PC-3 (cell line): ENCODE data around the gene NKX2-3.

Source experiments
- CTCF ChIP-seq: fragments of 300-600 bp; sonication (generic); conservative IDR thresholded peaks from 2 replicates; pipeline ENCODE4 v1.5.1; 2017; ENCODE audit warnings: antibody characterized with exemption, low read depth, mild to moderate bottlenecking, low read length
- EZH2 ChIP-seq: fragments of 300-600 bp; sonication (generic); IDR thresholded peaks from one replicate; pipeline ENCODE4 v1.6.1; 2017; ENCODE audit warnings: antibody characterized with exemption, mild to moderate bottlenecking, low read length; ENCODE audit not compliant: unreplicated experiment

GRCh38 chr10:99555825-99556523 lies 23.2 kb downstream of the NKX2-3 start:
- no peak for TF ChIP-seq EZH2
- no peak for TF ChIP-seq CTCF
